Mucosa of gallbladder (tissue), 1 donor: Measurements from ENCODE around the gene MDM4. TPM values are rescaled to one million over a fixed set of nuclear protein-coding genes. Genes with fewer than 3 reads are reported as not detected.
"Not testable (repeated sequence)": the region's sequence is repeated elsewhere in the genome, so short reads cannot be mapped to it uniquely, and the experiment has no call there.

Source experiments
- DNase-seq: peaks from one replicate; pipeline ENCODE4 v3.0.0-alpha.2; 2020; ENCODE audit warnings: low spot score
- total RNA-seq: library from RNA; stranded (reverse); gene quantifications from one replicate; pipeline ENCODE4 v1.2.1, GENCODE V29; 2021
- donor health status: DM: no; HTN: no; CAD: no.

Gene MDM4
- total RNA-seq = 64.5 TPM

- DNase-seq = peak; percentile 94
Measured at GRCh38 chr1:204516180-204516879, at the start of gene MDM4. TSS of gene MDM4 (plus strand) at chr1:204516406. CDS start at chr1:204525519, 9,113 bp downstream.

GRCh38 chr1:204466416-204467405 is 49.5 kb upstream of the MDM4 start:
- DNase-seq = no peak

- no peak for DNase-seq
Measured at GRCh38 chr1:204468206-204468605, 48.0 kb upstream of the MDM4 start.

- DNase-seq = no peak
Measured at GRCh38 chr1:204468766-204469302, 47.4 kb upstream of the MDM4 start.

- DNase-seq = no peak
Measured at GRCh38 chr1:204469304-204469703, 46.9 kb upstream of the MDM4 start.

GRCh38 chr1:204471687-204472086 is 44.5 kb upstream of the MDM4 start:
- no peak for DNase-seq

GRCh38 chr1:204472660-204473059 is 43.5 kb upstream of the MDM4 start:
- no peak for DNase-seq

- no peak for DNase-seq
Measured at GRCh38 chr1:204473400-204473965, 42.7 kb upstream of the MDM4 start.

GRCh38 chr1:204475656-204476432 is 40.4 kb upstream of the MDM4 start:
- no peak for DNase-seq

GRCh38 chr1:204476563-204476962 is 39.6 kb upstream of the MDM4 start:
- no peak for DNase-seq

- no peak for DNase-seq
Measured at GRCh38 chr1:204477036-204477740, 39.0 kb upstream of the MDM4 start.

- DNase-seq = no peak
Measured at GRCh38 chr1:204478172-204478899, 37.9 kb upstream of the MDM4 start.

GRCh38 chr1:204478921-204479320 is 37.3 kb upstream of the MDM4 start:
- DNase-seq = no peak

GRCh38 chr1:204479387-204480136 is 36.6 kb upstream of the MDM4 start:
- DNase-seq = peak; percentile 67

- no peak for DNase-seq
Measured at GRCh38 chr1:204480515-204480914, 35.7 kb upstream of the MDM4 start.

GRCh38 chr1:204483791-204484190 is 32.4 kb upstream of the MDM4 start:
- no peak for DNase-seq

- DNase-seq = not testable (repeated sequence)
Measured at GRCh38 chr1:204486513-204487255, 29.5 kb upstream of the MDM4 start.

GRCh38 chr1:204487256-204487615 is 29.0 kb upstream of the MDM4 start:
- DNase-seq = no peak

- DNase-seq = no peak
Measured at GRCh38 chr1:204491655-204492054, 24.6 kb upstream of the MDM4 start.
